ENCODE measurements around the gene EYA4.

DNA sequence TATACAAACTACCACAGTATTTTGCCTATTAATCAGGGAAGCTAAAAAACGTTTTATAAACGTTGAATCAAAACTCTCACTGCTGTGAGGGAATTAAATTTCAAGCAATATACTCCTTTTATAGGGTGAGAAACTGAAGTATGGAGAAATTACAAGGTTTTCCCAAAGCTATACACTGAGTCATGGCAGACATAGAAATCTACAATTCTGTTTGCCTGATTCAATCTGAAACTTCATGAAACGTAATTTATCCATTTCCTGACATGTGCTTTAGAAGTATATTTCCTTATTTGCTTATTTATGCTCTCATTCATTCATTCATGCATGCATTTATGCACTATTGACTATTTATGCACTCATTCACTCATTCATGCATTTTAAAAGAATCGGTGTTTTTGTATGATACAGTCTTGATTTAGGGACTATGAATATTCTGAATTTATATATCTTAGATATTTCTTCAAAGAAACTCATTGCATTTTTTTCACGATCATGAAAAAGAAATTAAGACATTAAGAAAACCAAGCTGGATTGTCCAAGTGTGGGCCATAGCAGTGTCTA lies 16.5 kb downstream of the EYA4 start:
- TF ChIP-seq, protein P1, sequence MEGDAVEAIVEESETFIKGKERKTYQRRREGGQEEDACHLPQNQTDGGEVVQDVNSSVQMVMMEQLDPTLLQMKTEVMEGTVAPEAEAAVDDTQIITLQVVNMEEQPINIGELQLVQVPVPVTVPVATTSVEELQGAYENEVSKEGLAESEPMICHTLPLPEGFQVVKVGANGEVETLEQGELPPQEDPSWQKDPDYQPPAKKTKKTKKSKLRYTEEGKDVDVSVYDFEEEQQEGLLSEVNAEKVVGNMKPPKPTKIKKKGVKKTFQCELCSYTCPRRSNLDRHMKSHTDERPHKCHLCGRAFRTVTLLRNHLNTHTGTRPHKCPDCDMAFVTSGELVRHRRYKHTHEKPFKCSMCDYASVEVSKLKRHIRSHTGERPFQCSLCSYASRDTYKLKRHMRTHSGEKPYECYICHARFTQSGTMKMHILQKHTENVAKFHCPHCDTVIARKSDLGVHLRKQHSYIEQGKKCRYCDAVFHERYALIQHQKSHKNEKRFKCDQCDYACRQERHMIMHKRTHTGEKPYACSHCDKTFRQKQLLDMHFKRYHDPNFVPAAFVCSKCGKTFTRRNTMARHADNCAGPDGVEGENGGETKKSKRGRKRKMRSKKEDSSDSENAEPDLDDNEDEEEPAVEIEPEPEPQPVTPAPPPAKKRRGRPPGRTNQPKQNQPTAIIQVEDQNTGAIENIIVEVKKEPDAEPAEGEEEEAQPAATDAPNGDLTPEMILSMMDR (conservative IDR thresholded peaks at IDR 0.05 in 1 of 2, IDR thresholded peaks at IDR 0.05 in 1 of 2; ENCODE audit: low read depth in 1 of 2, low read length in 2 of 2) = no peak
- TF ChIP-seq EZH2 (IDR thresholded peaks at IDR 0.05; ENCODE audit: low read length, missing control alignments) = no peak
